Panc1 (cell line): Measurements from ENCODE around the gene SLC35G2.

ENCODE experiments used
- CTCF ChIP-seq: fragments of 450-650 bp; IDR thresholded peaks from 2 replicates; pipeline ENCODE4 v1.5.1; 2017; ENCODE audit warnings: mild to moderate bottlenecking
- POLR2AphosphoS5 ChIP-seq: IDR thresholded peaks from 2 replicates; pipeline ENCODE4 v1.6.1; 2012; ENCODE audit warnings: mild to moderate bottlenecking, low read depth, low read length, moderate library complexity
- SIN3A ChIP-seq: IDR thresholded peaks from 2 replicates; pipeline ENCODE4 v1.6.1; 2012; ENCODE audit warnings: low read depth, mild to moderate bottlenecking, low read length, moderate library complexity, borderline replicate concordance; ENCODE audit not compliant: insufficient read depth
- TCF7L2 ChIP-seq: IDR thresholded peaks from 2 replicates; pipeline ENCODE4 v1.6.1; 2011; ENCODE audit warnings: mild to moderate bottlenecking, low read depth, low read length, inconsistent platforms
- TF ChIP-seq, protein P1 (sequence below), 2 experiments: IDR thresholded peaks; 2 replicates each; pipeline ENCODE4 v1.6.1; 2011 to 2012; ENCODE audit warnings: low read depth in 2 of 2, control low read depth in 1 of 2, low read length in 1 of 2, mild to moderate bottlenecking in 1 of 2, moderate library complexity in 1 of 2; ENCODE audit not compliant: insufficient read depth in 1 of 2

- no peak for TF ChIP-seq POLR2AphosphoS5
- no peak for TF ChIP-seq CTCF
- TF ChIP-seq, protein P1, sequence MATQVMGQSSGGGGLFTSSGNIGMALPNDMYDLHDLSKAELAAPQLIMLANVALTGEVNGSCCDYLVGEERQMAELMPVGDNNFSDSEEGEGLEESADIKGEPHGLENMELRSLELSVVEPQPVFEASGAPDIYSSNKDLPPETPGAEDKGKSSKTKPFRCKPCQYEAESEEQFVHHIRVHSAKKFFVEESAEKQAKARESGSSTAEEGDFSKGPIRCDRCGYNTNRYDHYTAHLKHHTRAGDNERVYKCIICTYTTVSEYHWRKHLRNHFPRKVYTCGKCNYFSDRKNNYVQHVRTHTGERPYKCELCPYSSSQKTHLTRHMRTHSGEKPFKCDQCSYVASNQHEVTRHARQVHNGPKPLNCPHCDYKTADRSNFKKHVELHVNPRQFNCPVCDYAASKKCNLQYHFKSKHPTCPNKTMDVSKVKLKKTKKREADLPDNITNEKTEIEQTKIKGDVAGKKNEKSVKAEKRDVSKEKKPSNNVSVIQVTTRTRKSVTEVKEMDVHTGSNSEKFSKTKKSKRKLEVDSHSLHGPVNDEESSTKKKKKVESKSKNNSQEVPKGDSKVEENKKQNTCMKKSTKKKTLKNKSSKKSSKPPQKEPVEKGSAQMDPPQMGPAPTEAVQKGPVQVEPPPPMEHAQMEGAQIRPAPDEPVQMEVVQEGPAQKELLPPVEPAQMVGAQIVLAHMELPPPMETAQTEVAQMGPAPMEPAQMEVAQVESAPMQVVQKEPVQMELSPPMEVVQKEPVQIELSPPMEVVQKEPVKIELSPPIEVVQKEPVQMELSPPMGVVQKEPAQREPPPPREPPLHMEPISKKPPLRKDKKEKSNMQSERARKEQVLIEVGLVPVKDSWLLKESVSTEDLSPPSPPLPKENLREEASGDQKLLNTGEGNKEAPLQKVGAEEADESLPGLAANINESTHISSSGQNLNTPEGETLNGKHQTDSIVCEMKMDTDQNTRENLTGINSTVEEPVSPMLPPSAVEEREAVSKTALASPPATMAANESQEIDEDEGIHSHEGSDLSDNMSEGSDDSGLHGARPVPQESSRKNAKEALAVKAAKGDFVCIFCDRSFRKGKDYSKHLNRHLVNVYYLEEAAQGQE (IDR thresholded peaks at IDR 0.05; ENCODE audit: insufficient read depth in 1 of 2, low read depth in 2 of 2, low read length in 1 of 2), result no peak
- no peak for TF ChIP-seq TCF7L2
- no peak for TF ChIP-seq SIN3A
Measured at GRCh38 chr3:136883967-136884720, 65.2 kb downstream of the SLC35G2 start.
